Sciatic nerve (tissue), 2 donors: ENCODE data around the gene MLXIP. TPM values are rescaled to one million over a fixed set of nuclear protein-coding genes. Genes with fewer than 3 reads are reported as not detected.
"Not testable (repeated sequence)": the region's sequence is repeated elsewhere in the genome, so short reads cannot be mapped to it uniquely, and the experiment has no call there.

ENCODE experiments used
- ATAC-seq: fragments of 200-7000 bp; cut with Tn5 transposase; one replicate; pipeline ENCODE4 v1.9.1; 2020; ENCODE audit warnings: mild to moderate bottlenecking, moderate library complexity
- DNase-seq: peaks from one replicate; pipeline ENCODE4 v3.0.0-alpha.2; 2020; ENCODE audit warnings: low spot score
- intact Hi-C: fragments of 100-400 bp; cut with DNase I; formaldehyde crosslinking; loops from one replicate; pipeline ENCODE4 v1.14.2; 2022
- total RNA-seq: library from RNA; stranded (reverse); fragmentation: NEBNext Ultra II Directional; extraction: Animal tissue kit (Norgen Biotek cat#: 25700); gene quantifications from one replicate; pipeline ENCODE4 v1.2.1, GENCODE V29; 2021
- donor health status: DM: no; HTN: no; CAD: no.
- donor health status: DM: no; HTN: no; CAD: no.

The MLXIP gene, protein sequence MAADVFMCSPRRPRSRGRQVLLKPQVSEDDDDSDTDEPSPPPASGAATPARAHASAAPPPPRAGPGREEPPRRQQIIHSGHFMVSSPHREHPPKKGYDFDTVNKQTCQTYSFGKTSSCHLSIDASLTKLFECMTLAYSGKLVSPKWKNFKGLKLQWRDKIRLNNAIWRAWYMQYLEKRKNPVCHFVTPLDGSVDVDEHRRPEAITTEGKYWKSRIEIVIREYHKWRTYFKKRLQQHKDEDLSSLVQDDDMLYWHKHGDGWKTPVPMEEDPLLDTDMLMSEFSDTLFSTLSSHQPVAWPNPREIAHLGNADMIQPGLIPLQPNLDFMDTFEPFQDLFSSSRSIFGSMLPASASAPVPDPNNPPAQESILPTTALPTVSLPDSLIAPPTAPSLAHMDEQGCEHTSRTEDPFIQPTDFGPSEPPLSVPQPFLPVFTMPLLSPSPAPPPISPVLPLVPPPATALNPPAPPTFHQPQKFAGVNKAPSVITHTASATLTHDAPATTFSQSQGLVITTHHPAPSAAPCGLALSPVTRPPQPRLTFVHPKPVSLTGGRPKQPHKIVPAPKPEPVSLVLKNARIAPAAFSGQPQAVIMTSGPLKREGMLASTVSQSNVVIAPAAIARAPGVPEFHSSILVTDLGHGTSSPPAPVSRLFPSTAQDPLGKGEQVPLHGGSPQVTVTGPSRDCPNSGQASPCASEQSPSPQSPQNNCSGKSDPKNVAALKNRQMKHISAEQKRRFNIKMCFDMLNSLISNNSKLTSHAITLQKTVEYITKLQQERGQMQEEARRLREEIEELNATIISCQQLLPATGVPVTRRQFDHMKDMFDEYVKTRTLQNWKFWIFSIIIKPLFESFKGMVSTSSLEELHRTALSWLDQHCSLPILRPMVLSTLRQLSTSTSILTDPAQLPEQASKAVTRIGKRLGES
- total RNA-seq, result 44.2 TPM

DNA sequence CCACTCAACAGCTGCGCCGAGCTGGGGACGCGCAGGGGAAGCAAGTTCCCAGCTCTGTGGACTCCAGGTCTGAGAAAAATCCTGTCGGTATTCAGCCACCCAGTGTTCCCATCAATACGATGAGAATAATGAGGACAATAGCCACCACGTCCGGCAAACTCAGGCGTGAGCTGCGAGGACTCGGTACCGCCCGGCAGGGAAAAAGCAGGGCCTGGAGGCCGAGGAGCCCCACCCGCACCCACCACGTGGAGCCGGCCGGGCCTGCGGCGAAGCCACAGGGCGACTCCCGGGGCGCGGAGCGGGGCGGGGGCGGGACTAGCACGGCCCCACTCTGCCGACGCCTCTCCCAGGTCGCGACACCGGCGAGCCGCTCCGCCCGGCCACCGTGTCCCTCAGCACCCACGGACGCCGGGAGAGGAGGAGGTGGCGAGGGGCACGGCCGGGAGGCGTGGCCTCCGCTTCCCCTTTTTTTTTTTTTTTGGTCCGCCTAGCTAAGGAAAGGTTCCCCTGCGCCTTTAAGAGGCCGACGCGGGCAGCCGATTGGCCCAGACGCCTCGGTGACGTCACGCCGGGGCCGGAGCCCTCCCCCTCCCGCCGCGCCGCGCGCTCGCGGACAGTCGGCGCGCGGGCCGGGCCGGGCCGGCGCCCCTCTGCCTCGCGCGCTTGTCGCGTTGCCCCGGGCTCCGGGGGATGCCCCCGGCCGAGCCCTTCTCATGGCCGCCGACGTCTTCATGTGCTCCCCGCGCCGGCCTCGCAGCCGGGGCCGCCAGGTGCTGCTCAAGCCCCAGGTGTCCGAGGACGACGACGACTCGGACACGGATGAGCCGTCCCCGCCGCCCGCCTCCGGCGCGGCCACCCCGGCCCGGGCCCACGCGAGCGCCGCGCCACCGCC is at the start of gene MLXIP:
Gene MLXIP (plus strand): TSS at position 616 of the 892 bp plus-strand sequence. CDS start 98 bp downstream, at position 714.
- DNase-seq, result peak; percentile 97
- intact Hi-C loops, result no loop called here
- ATAC-seq, result peak; percentile 93

DNA sequence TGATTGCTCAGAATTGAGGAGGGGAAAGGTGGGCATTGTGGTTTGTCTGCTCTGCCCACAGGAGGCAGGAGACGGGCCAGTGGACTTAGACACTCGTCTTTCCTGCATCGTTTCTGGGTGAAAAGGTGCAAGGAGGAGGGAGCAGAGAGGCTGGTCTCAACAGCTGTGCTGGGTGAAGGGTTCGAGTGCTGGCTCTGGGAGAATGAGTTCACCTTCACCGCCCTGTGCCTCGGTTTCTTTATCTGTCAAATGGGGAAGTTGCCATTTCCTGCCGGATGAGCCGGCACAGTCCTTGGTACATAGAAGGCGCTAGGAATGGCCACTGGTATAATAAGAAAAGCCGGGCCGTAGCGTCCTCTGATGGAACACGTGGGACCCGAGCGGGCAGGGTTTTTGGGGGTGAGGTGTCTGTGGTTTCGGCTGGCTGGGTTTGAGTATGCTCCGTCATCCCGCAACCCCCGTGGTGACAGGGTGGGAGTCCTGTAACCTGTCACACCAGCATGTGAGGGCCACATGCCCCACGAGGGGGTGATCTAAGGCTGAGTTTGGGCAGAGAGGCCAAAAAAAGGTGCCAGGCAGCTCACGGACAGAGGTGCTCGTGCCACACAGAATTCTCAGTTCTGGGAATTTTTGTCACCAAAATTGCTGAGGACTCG is 49.5 kb upstream of the MLXIP start:
- intact Hi-C loops, result no loop called here
- no peak for DNase-seq
- no peak for ATAC-seq

DNA sequence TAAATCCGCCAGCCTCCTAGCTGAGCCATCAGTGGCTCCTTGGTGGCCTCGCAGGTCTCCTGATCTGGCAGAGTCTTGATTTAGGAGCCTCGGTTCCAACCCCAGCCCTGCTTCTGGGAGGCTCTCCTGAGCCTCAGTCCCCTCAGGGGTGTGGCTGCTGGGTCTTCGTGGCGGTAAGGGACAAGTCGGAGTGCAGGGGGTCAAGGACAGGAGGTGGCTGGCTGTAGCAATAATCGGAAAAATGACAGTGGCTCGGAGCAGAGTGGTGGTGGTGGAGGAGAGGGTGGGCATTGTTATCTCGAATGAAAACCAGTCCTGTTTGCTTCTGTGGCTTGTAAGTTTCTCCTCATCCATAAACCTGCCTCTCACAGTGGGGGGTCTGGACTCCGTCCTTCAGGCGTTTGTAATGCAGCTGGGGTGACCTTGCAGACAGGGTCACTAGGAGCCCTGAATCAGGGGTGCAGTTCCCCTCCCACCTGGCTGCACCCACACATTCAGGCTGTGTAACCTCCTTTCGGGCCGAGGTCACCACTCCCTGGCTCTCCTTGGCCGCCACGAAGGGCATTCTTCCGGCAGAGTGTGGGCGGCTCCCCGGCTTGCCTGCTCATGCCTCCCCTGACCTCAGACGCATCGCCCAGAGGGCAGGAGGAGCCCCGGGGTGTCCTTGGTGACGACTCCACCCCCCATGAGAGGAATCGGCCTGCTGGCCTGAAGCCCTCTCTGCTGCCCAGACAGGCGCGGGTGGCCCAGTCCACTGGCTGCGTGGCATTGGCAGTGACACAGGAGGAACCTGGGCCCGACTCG is 48.7 kb upstream of the MLXIP start:
- intact Hi-C loops, result no loop called here
- no peak for DNase-seq
- peak; percentile 9 for ATAC-seq

GRCh38 chr12:122030424-122031035 is 48.0 kb upstream of the MLXIP start:
- ATAC-seq, result no peak
- DNase-seq, result no peak
- intact Hi-C loops, result no loop called here

- peak; percentile 67 for DNase-seq
- peak; percentile 62 for ATAC-seq
- intact Hi-C loops, result no loop called here
These were observed 47.0 kb upstream of the MLXIP start for GRCh38 chr12:122031342-122032216.

DNA sequence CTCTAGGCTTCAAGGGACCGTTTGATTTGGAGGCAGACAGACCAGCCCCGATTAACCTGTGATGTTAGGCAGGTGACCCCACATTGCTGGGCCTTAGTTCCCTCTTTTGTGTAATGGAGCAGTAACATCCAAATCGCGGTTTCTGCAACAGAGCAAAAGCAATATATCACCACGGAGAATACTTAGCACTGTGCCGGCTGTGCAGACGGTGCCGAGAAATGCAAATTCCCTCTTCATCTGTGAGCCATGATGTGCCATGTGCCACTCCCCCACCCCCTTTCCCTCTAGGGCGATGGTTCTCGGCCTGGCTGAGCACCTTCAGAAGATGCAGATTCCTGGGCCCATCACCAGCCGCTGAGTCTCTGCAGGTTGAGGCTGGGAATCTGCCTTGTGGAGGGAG is 46.0 kb upstream of the MLXIP start:
- DNase-seq, result no peak
- ATAC-seq, result no peak
- intact Hi-C loops, result no loop called here

- intact Hi-C loops, result no loop called here
- ATAC-seq, result no peak
- no peak for DNase-seq
These were observed 43.3 kb upstream of the MLXIP start for GRCh38 chr12:122035292-122035691.

- DNase-seq (no peak), ATAC-seq (no peak)
- intact Hi-C loops, result no loop called here
These were observed 42.4 kb upstream of the MLXIP start for GRCh38 chr12:122036153-122036552.

- intact Hi-C loops, result no loop called here
- DNase-seq (no peak), ATAC-seq (no peak)
These were observed 37.8 kb upstream of the MLXIP start for GRCh38 chr12:122040579-122041386.

DNA sequence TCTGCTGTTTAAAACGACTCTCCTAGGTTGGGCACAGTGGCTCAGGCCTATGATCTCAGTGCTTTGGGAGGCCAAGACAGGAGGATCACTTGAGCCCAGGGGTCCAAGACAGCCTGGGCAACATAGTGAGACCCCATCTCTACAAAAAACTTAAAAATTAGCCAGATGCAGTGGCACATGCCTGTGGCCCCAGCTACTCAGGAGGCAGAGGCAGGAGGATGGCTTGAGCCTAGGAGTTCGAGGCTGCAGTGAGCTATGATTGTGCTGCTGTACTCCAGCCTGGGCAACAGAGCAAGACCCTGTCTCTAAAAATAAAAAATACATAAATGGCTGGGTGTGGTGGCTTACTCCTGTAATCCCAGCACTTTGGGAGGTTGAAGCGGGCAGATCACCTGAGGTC is 37.1 kb upstream of the MLXIP start:
- ATAC-seq, intact Hi-C loops, DNase-seq: not testable (repeated sequence)

- intact Hi-C loops, result no loop called here
- ATAC-seq (no peak), DNase-seq (no peak)
These were observed 35.6 kb upstream of the MLXIP start for GRCh38 chr12:122042910-122043309.

DNA sequence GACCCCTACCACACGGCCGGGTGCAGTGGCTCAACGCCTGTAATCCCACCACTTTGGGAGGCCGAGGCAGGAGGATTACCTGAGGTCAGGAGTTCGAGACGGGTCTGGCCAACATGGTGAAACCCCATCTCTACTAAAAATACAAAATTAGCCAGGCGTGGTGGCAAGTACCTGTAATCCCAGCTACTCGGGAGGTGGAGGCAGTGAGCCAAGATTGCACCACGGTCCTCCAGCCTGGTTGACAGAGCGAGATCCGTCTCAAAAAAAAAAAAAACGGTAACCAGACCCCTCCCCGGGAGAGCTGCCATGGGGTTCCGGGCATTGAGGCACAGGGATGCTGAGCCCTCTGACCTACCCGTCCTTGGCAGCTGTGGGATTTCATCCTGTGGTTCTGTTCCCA is 35.1 kb upstream of the MLXIP start:
- intact Hi-C loops, result no loop called here
- DNase-seq (no peak), ATAC-seq (no peak)

- ATAC-seq (no peak), DNase-seq (no peak)
- intact Hi-C loops, result no loop called here
These were observed 33.3 kb upstream of the MLXIP start for GRCh38 chr12:122045262-122045661.

DNA sequence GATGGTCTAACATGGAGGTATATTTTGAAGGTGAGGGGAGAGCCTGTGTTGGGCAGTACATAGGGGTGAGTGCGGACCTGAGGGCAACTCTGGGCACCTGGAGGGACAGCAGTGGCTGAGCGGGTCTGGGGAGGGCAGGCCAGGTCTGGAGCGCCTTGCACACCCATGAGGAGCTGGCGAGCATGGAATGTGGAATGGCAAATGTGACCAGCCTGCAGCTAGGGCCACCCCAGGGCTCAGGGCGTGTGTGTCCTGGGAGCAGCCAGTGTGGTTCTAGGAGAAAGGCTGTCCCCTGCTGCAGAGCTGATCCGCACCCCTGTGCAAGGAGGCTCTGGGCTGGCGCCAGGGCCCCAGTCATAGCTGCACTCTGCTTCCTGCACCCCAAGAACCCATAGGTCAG is 32.4 kb upstream of the MLXIP start:
- no peak for ATAC-seq
- no peak for DNase-seq
- intact Hi-C loops, result no loop called here

DNA sequence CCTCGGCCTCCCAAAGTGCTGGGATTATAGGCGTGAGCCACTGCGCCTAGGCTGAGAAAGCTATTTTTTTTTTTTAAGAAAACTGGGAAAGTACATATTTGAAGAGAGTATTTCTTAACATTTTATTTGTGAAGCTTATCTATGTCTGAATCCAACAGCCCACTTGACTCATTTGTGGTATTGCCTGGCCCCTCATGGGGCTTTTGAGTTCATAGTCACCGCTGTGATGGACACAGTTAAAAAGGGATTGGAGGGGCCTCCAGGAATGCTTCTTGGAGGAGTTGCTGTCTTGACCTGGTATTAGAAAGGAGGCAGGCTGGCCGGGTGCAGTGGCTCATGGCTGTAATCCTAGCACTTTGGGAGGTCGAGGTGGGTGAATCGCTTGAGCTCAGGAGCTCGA is 30.4 kb upstream of the MLXIP start:
- no peak for DNase-seq
- ATAC-seq, result no peak
- intact Hi-C loops, result no loop called here

DNA sequence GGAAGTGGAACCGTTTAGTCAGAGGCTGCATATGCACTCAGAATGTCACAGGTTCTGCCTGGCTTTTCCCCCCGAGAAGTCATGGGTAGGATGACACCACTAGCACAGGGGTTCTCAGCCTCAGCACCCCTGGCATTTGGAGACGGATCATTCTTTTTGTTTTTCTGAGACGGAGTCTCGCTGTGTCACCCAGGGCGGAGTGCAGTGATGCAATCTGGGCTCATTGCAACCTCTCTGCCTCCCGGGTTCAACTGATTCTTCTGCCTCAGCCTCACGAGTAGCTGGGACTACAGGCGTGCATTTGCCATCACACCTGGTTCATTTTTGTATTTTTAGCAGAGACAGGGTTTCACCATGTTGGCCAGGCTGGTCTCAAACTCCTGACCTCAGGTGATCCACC is 28.7 kb upstream of the MLXIP start:
- ATAC-seq, result no peak
- DNase-seq, result no peak
- intact Hi-C loops, result no loop called here
